Measurements from ENCODE around the gene BBS9. TPM values are rescaled to one million over a fixed set of nuclear protein-coding genes. Genes with fewer than 3 reads are reported as not detected.

Gene BBS9
- total RNA-seq, 1 experiment from 2014 or later = 26.4 TPM

DNA sequence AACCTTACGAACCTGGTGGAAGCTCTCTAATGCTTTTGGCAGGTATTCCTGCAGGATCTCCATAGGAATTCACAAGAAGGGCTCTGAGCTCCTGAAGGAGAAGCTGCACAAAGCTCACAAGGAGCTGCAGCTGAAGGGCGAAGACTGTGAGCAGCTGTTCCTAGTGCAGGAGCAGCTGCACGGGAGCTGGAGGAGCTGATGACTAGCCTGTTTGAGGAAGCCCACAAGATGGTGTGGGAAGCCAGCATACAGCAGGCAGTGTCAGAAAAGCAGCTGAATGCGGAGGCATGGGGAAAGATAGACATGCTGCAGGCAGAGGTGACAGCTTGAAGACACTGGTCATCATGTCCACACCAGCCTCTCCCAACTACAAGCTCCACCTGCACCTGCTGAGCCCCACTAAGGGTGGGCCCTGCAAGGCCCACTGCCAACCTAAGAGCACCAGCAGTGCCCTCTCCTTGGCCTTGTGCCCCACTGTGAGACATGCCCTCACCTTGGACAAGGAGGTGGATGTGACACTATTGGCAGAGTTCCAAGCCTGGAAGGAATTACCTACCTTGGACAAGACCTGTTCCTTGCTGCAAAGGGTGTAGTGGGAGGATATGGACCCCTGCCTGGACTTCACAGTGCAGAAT is 250.6 kb downstream of the BBS9 start:
- DNase-seq = no peak
- H2BK12ac ChIP-seq (ENCODE audit: insufficient read length, low read depth, low read length) = no peak overlapping the region
- H3K9ac ChIP-seq (ENCODE audit: extremely low read depth, insufficient read length, low read length) = no peak overlapping the region
- H3T11ph ChIP-seq (ENCODE audit: low read length) = no peak overlapping the region
- H3K23me2 ChIP-seq (ENCODE audit: insufficient read length, low read depth, low read length, poor library complexity, severe bottlenecking) = no peaks in the 10 kb centered on the region
- H2BK5ac ChIP-seq (ENCODE audit: insufficient read length, low read length) = no peak overlapping the region
- no peaks in the 10 kb centered on the region for H3K79me2 ChIP-seq (ENCODE audit: insufficient read depth, low read length)
- no peak overlapping the region for H3K18ac ChIP-seq (ENCODE audit: insufficient read length, low read depth, low read length)
- no peak overlapping the region for H3K56ac ChIP-seq (ENCODE audit: insufficient read length, low read depth, low read length)
- no peak overlapping the region for H2AFZ ChIP-seq (ENCODE audit: low read length)
- H3K27me3 ChIP-seq (ENCODE audit: insufficient read depth, low read length) = no peaks in the 10 kb centered on the region
- no peak overlapping the region for H3K23ac ChIP-seq (ENCODE audit: insufficient read length, low read depth, low read length)
- no peak overlapping the region for H2AK5ac ChIP-seq (ENCODE audit: insufficient read length, low read length)
- no peaks in the 10 kb centered on the region for H3K79me1 ChIP-seq (ENCODE audit: insufficient read depth, low read depth, low read length, poor library complexity, severe bottlenecking)
- H3K9me3 Mint-ChIP-seq = no peaks in the 10 kb centered on the region; a peak in 2 of 5 replicates
- H3K9me3 ChIP-seq (ENCODE audit: control insufficient read depth, low read depth, low read length) = no peaks in the 10 kb centered on the region
- no peak overlapping the region for H4K8ac ChIP-seq (replicated peaks; ENCODE audit: insufficient read length, low read depth, low read length)
- no peak overlapping the region for H4K91ac ChIP-seq (ENCODE audit: insufficient read length, low read depth, low read length)
- no CpG with 5 or more reads among the region's 4 CpGs for WGBS (ENCODE audit: extremely low coverage, insufficient read length, low lambda C conversion rate)
- H2BK20ac ChIP-seq (ENCODE audit: low read depth, low read length, poor library complexity, severe bottlenecking) = no peak overlapping the region
- no peak overlapping the region for H3K27ac Mint-ChIP-seq
- no peak overlapping the region for H3K4me3 Mint-ChIP-seq
- TF ChIP-seq, protein P1, sequence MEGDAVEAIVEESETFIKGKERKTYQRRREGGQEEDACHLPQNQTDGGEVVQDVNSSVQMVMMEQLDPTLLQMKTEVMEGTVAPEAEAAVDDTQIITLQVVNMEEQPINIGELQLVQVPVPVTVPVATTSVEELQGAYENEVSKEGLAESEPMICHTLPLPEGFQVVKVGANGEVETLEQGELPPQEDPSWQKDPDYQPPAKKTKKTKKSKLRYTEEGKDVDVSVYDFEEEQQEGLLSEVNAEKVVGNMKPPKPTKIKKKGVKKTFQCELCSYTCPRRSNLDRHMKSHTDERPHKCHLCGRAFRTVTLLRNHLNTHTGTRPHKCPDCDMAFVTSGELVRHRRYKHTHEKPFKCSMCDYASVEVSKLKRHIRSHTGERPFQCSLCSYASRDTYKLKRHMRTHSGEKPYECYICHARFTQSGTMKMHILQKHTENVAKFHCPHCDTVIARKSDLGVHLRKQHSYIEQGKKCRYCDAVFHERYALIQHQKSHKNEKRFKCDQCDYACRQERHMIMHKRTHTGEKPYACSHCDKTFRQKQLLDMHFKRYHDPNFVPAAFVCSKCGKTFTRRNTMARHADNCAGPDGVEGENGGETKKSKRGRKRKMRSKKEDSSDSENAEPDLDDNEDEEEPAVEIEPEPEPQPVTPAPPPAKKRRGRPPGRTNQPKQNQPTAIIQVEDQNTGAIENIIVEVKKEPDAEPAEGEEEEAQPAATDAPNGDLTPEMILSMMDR (conservative IDR thresholded peaks at IDR 0.05) = no peak
- H3K27ac ChIP-seq (ENCODE audit: insufficient read length, low read depth, low read length) = no peak overlapping the region
- no peaks in the 10 kb centered on the region for H4K20me1 ChIP-seq (ENCODE audit: control insufficient read depth, insufficient read depth, insufficient read length)
- no peak overlapping the region for H3K4ac ChIP-seq (ENCODE audit: low read depth, low read length)
- H3K27me3 Mint-ChIP-seq (ENCODE audit: low read depth) = no peaks in the 10 kb centered on the region
- H2BK120ac ChIP-seq (ENCODE audit: low read depth, low read length, poor library complexity, severe bottlenecking) = no peak overlapping the region
- H3K4me1 ChIP-seq (ENCODE audit: insufficient read depth, low read length) = no peaks in the 10 kb centered on the region
- no peak overlapping the region for H4K5ac ChIP-seq (ENCODE audit: insufficient read length, low read depth, low read length)
- no peak overlapping the region for H3K14ac ChIP-seq (ENCODE audit: insufficient read depth, low read length)
- no peaks in the 10 kb centered on the region for H3K4me1 Mint-ChIP-seq
- no peak overlapping the region for H2BK15ac ChIP-seq (ENCODE audit: low read depth, low read length)
- H3K36me3 Mint-ChIP-seq (ENCODE audit: insufficient read depth in 1 of 3, low read depth in 3 of 3) = 0 out of 7 replicates have a peak, but pooled peaks cover 0 to 2% (median 0%) of the 10 kb centered on the region in 3 experiments
- no peak overlapping the region for H3K4me2 ChIP-seq (ENCODE audit: insufficient read depth, insufficient read length, low read length)
